ENCODE results near the gene NUP50.

The NUP50 gene

DNA sequence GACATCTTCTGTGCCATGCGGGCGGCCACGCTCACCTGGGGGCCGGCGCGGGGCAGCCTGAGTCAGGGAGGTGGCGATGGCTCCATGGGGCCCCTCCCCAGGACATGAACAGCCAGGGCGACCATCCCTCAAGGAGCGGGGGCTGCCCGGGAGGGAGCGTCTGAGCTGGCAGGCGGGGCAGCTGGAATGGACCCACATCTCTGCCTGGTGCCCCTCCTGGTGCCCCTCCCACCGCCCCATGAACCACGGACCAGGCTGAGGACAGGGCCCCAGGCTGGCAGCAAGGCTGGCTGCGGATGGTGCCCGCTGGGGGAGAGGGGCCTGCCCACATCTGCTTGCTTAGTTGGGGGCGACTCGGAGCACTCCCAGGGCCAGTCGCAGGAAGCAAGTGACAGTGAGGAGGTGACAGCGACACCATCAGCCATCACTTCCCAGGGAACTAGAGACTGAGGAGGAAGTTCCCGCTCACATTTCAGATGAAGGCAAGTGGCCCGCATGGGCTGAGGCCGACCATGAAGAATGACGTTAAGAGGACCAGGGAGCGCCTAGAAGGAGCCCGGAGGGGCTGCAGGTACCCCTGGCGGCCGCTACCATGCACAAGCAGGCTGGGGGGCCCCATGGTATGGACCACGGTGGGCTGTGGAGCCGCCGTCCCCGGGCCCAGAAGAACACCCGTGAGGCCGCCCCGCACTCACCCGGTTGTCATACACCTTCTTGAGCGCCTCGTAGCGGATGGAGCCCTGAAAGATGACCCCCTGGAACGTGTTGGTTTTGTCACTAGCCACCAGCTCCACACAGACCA, 39.6 kb downstream of the NUP50 start:
- no peaks in the 10 kb centered on the region for H3K9me3 ChIP-seq
- TF ChIP-seq, protein P1, sequence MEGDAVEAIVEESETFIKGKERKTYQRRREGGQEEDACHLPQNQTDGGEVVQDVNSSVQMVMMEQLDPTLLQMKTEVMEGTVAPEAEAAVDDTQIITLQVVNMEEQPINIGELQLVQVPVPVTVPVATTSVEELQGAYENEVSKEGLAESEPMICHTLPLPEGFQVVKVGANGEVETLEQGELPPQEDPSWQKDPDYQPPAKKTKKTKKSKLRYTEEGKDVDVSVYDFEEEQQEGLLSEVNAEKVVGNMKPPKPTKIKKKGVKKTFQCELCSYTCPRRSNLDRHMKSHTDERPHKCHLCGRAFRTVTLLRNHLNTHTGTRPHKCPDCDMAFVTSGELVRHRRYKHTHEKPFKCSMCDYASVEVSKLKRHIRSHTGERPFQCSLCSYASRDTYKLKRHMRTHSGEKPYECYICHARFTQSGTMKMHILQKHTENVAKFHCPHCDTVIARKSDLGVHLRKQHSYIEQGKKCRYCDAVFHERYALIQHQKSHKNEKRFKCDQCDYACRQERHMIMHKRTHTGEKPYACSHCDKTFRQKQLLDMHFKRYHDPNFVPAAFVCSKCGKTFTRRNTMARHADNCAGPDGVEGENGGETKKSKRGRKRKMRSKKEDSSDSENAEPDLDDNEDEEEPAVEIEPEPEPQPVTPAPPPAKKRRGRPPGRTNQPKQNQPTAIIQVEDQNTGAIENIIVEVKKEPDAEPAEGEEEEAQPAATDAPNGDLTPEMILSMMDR (IDR thresholded peaks at IDR 0.05; ENCODE audit: low read depth, low read length): no peak
- H3K36me3 ChIP-seq: peaks cover 34% of the 10 kb centered on the region
- no peak for DNase-seq
- no peak overlapping the region for H3K4me3 ChIP-seq (ENCODE audit: low read depth, low read length)
- peaks cover 15% of the 10 kb centered on the region for H3K4me1 ChIP-seq
- H3K27me3 ChIP-seq: no peaks in the 10 kb centered on the region

- Histone ChIP-seq H3K9me3 (no peaks in the 10 kb centered on the region), H3K4me3 (ENCODE audit: low read depth, low read length) (no peak overlapping the region), H3K36me3 (peaks cover 28% of the 10 kb centered on the region), H3K27me3 (no peaks in the 10 kb centered on the region), H3K4me1 (peaks cover 10% of the 10 kb centered on the region)
- TF ChIP-seq, protein P1 (IDR thresholded peaks at IDR 0.05; ENCODE audit: low read depth, low read length): no peak
- no peak for DNase-seq
Observed at GRCh38 chr22:45204241-45204640, 40.5 kb downstream of the NUP50 start.

GRCh38 chr22:45204819-45205218, 41.1 kb downstream of the NUP50 start:
- H3K4me1 ChIP-seq: peaks cover 9% of the 10 kb centered on the region
- H3K27me3 ChIP-seq: no peaks in the 10 kb centered on the region
- H3K36me3 ChIP-seq: peaks cover 22% of the 10 kb centered on the region
- TF ChIP-seq, protein P1 (IDR thresholded peaks at IDR 0.05; ENCODE audit: low read depth, low read length): no peak
- DNase-seq: no peak
- no peaks in the 10 kb centered on the region for H3K9me3 ChIP-seq
- H3K4me3 ChIP-seq (ENCODE audit: low read depth, low read length): no peak overlapping the region

GRCh38 chr22:45205276-45205925, 41.7 kb downstream of the NUP50 start:
- Histone ChIP-seq H3K4me3 (ENCODE audit: low read depth, low read length) (no peak overlapping the region), H3K36me3 (peaks cover 17% of the 10 kb centered on the region), H3K4me1 (peaks cover 14% of the 10 kb centered on the region), H3K9me3 (no peaks in the 10 kb centered on the region), H3K27me3 (no peaks in the 10 kb centered on the region)
- no peak for DNase-seq
- TF ChIP-seq, protein P1 (IDR thresholded peaks at IDR 0.05; ENCODE audit: low read depth, low read length): no peak

DNA sequence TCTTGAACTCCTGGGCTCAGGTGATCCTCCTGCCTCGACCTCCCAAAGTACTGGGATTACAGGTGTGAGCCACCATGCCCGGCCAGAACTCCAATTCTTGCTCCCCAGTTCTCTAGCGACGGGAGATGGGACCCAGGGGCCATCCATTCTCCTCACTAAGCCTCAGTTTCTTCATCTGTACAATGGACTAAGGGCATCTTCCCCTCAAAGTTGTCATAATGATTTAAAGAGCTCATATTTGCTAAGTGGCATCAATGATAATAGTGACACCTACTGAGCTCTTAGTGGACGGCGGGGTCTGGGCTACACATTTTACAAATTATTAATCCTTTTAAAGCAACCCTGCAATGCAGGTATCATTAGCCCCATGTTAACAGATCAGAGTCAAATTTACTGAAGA, 42.5 kb downstream of the NUP50 start:
- Histone ChIP-seq H3K4me3 (ENCODE audit: low read depth, low read length) (no peak overlapping the region), H3K36me3 (peaks cover 13% of the 10 kb centered on the region), H3K9me3 (no peaks in the 10 kb centered on the region), H3K27me3 (no peaks in the 10 kb centered on the region), H3K4me1 (peaks cover 14% of the 10 kb centered on the region)
- TF ChIP-seq, protein P1 (IDR thresholded peaks at IDR 0.05; ENCODE audit: low read depth, low read length): no peak
- DNase-seq: no peak

DNA sequence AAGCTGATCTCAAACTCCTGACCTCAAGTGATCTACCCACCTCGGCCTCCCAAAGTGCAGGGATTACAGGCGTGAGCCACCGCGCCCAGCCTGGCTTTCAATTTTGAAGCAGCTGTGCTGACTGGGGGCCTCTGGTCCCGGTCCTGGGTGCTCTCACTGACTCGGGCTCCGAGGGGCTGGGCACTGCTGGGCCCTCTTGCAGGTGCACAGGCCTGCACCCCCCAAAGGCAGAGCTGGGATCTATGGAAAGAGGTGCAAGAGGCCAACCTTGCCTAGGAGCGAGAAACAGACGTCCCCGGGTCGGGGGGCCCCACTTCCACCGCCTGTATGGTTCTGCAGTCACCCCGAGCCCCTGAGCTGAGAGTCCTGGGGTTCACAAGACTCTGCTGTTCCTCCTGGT, 43.8 kb downstream of the NUP50 start:
- Histone ChIP-seq H3K9me3 (no peaks in the 10 kb centered on the region), H3K4me3 (ENCODE audit: low read depth, low read length) (no peak overlapping the region), H3K4me1 (peaks cover 19% of the 10 kb centered on the region), H3K36me3 (peaks cover 10% of the 10 kb centered on the region), H3K27me3 (no peaks in the 10 kb centered on the region)
- DNase-seq: no peak
- TF ChIP-seq, protein P1 (IDR thresholded peaks at IDR 0.05; ENCODE audit: low read depth, low read length): no peak

Data from BE2C (cell line).